GM18870 (cell line): ENCODE results near the gene SNCB.

ENCODE experiments used
- ATAC-seq: cut with Tn5 transposase; IDR thresholded peaks from one replicate; pipeline ENCODE4 v1.9.1; 2021; ENCODE audit warnings: moderate library complexity; ENCODE audit not compliant: unreplicated experiment

Gene SNCB

GRCh38 chr5:176578391-176578808 lies 51.9 kb downstream of the SNCB start:
- ATAC-seq = no peak

- no peak for ATAC-seq
Measured at GRCh38 chr5:176577312-176578176, 52.8 kb downstream of the SNCB start.

- no peak for ATAC-seq
Measured at GRCh38 chr5:176575488-176576422, 54.6 kb downstream of the SNCB start.

GRCh38 chr5:176575066-176575465 lies 55.3 kb downstream of the SNCB start:
- no peak for ATAC-seq

GRCh38 chr5:176574297-176574591 lies 56.1 kb downstream of the SNCB start:
- ATAC-seq = no peak

GRCh38 chr5:176573564-176574296 lies 56.6 kb downstream of the SNCB start:
- ATAC-seq = no peak
